GM23338 (cell line): ENCODE data around the gene KCNJ16. TPM values are rescaled to one million over a fixed set of nuclear protein-coding genes. Genes with fewer than 3 reads are reported as not detected.

Experiments used
- ATAC-seq: fragments of 200-7000 bp; cut with Tn5 transposase; 3 replicates; pipeline ENCODE4 v1.9.1; 2020
- DNase-seq: peaks from one replicate; pipeline ENCODE4 v3.0.0-alpha.2; 2015; ENCODE audit warnings: low spot score
- H2AFZ ChIP-seq: fragments of 200-600 bp; sonication (generic); 2 replicates; pipeline ENCODE4 v1.8.0; 2016; ENCODE audit warnings: antibody characterized with exemption, mild to moderate bottlenecking, moderate library complexity
- H3F3A ChIP-seq: fragments of 200-600 bp; sonication (generic); replicated peaks from 2 replicates; pipeline ENCODE4 v1.8.0; 2017; ENCODE audit warnings: antibody characterized with exemption, mixed run types, low read depth
- H3K27ac ChIP-seq: fragments of 200-600 bp; sonication (generic); 2 replicates; pipeline ENCODE4 v1.6.1; 2016; ENCODE audit warnings: low read depth
- H3K27me3 ChIP-seq: fragments of 200-600 bp; sonication (generic); 2 replicates; pipeline ENCODE4 v1.8.0; 2016; ENCODE audit warnings: mild to moderate bottlenecking, mixed run types, moderate library complexity; ENCODE audit not compliant: insufficient read depth
- H3K36me3 ChIP-seq: fragments of 200-600 bp; sonication (generic); 2 replicates; pipeline ENCODE4 v1.8.0; 2016; ENCODE audit warnings: mild to moderate bottlenecking; ENCODE audit not compliant: insufficient read depth
- H3K4me1 ChIP-seq: fragments of 200-600 bp; sonication (generic); 2 replicates; pipeline ENCODE4 v1.8.0; 2016; ENCODE audit warnings: mild to moderate bottlenecking, moderate library complexity; ENCODE audit not compliant: insufficient read depth
- H3K4me2 ChIP-seq: fragments of 200-600 bp; sonication (generic); 2 replicates; pipeline ENCODE4 v1.7.1; 2017; ENCODE audit warnings: mixed run types
- H3K4me3 ChIP-seq: fragments of 200-600 bp; sonication (generic); 2 replicates; pipeline ENCODE4 v1.6.1; 2016; ENCODE audit warnings: mixed run types
- H3K79me2 ChIP-seq: fragments of 200-600 bp; sonication (generic); replicated peaks from 2 replicates; pipeline ENCODE4 v1.8.0; 2017; ENCODE audit warnings: mild to moderate bottlenecking; ENCODE audit not compliant: insufficient read depth
- H3K9me2 ChIP-seq: fragments of 200-600 bp; sonication (generic); 2 replicates; pipeline ENCODE4 v1.8.0; 2017; ENCODE audit not compliant: insufficient read depth
- H4K20me1 ChIP-seq: fragments of 200-600 bp; sonication (generic); replicated peaks from 2 replicates; pipeline ENCODE4 v1.8.0; 2017; ENCODE audit warnings: mild to moderate bottlenecking; ENCODE audit not compliant: insufficient read depth
- H3K27ac Mint-ChIP-seq: 2 replicates; pipeline ENCODE4 v1.8.0; 2020; ENCODE audit warnings: inconsistent platforms, mild to moderate bottlenecking, moderate library complexity, mixed read lengths
- H3K27me3 Mint-ChIP-seq: 3 replicates; pipeline ENCODE4 v1.8.0; 2022; ENCODE audit warnings: low read depth, mild to moderate bottlenecking, moderate library complexity, mixed read lengths, inconsistent platforms; ENCODE audit not compliant: insufficient read depth, poor library complexity
- H3K36me3 Mint-ChIP-seq: 3 replicates; pipeline ENCODE4 v1.8.0; 2021; ENCODE audit warnings: low read depth, mild to moderate bottlenecking, inconsistent platforms, moderate library complexity, mixed read lengths
- H3K4me1 Mint-ChIP-seq: 3 replicates; pipeline ENCODE4 v1.8.0; 2020; ENCODE audit warnings: mild to moderate bottlenecking, inconsistent platforms, mixed read lengths
- H3K4me3 Mint-ChIP-seq: 3 replicates; pipeline ENCODE4 v1.8.0; 2021; ENCODE audit warnings: moderate library complexity, mild to moderate bottlenecking, inconsistent platforms, mixed read lengths
- H3K9me3 Mint-ChIP-seq: 3 replicates; pipeline ENCODE4 v1.8.0; 2020; ENCODE audit warnings: moderate library complexity, mild to moderate bottlenecking, inconsistent platforms, mixed read lengths
- CREB1 ChIP-seq: fragments of 250-450 bp; sonication (Bioruptor Pico); IDR thresholded peaks from 2 replicates; pipeline ENCODE4 v1.5.0; 2020; ENCODE audit warnings: low read depth, mild to moderate bottlenecking, moderate library complexity
- CTCF ChIP-seq, 2 experiments: fragments of 200-600 bp in 1 of 2; sonication (generic) in 1 of 2; conservative IDR thresholded peaks; 2 replicates each; pipeline versions ENCODE4 v1.5.1 to v1.6.1; 2016 to 2017; ENCODE audit warnings: antibody characterized with exemption in 2 of 2, low read depth in 2 of 2, mild to moderate bottlenecking in 2 of 2, moderate library complexity in 1 of 2
- EZH2phosphoT487 ChIP-seq: fragments of 200-600 bp; sonication (generic); IDR thresholded peaks from one replicate; pipeline ENCODE4 v1.8.1; 2018; ENCODE audit warnings: antibody characterized with exemption; ENCODE audit not compliant: unreplicated experiment
- JUNB ChIP-seq: IDR thresholded peaks from one replicate; pipeline ENCODE4 v1.6.1; 2016; ENCODE audit warnings: antibody characterized with exemption; ENCODE audit not compliant: unreplicated experiment
- NANOG ChIP-seq: IDR thresholded peaks from 2 replicates; pipeline ENCODE4 v1.6.1; 2016; ENCODE audit warnings: antibody characterized with exemption, borderline replicate concordance
- STAT1 ChIP-seq: IDR thresholded peaks from one replicate; pipeline ENCODE4 v1.6.1; 2016; ENCODE audit warnings: antibody characterized with exemption; ENCODE audit not compliant: unreplicated experiment
- ZNF462 ChIP-seq: fragments of 250-450 bp; sonication (Bioruptor Pico); IDR thresholded peaks from 2 replicates; pipeline ENCODE4 v1.5.0; 2020; ENCODE audit warnings: mild to moderate bottlenecking, moderate library complexity
- polyA plus RNA-seq: library from polyadenylated mRNA; unstranded; fragments of >200 nt; fragmentation: Nextera tagmentation; extraction: Ambion mirVana; gene quantifications from 2 replicates; pipeline ENCODE4 v1.2.1, GENCODE V29; 2016
- total RNA-seq: library from RNA; depleted of rRNA; stranded (reverse); fragments of >200 nt; shearing (Covaris generic); gene quantifications from 2 replicates; pipeline ENCODE4 v1.2.3, GENCODE V29; 2014

Gene KCNJ16
- total and polyA plus RNA-seq, 2 experiments from 2014 or later: not detected

GRCh38 chr17:70059649-70060048 lies 15.4 kb upstream of the KCNJ16 start:
- no peak for DNase-seq
- no peaks in the 10 kb centered on the region for H4K20me1 ChIP-seq
- H3K27ac Mint-ChIP-seq: no peak overlapping the region
- H3K27me3 Mint-ChIP-seq: no peaks in the 10 kb centered on the region
- H3K36me3 Mint-ChIP-seq: no peaks in the 10 kb centered on the region
- no peak overlapping the region for H3K27ac ChIP-seq
- no peaks in the 10 kb centered on the region for H3K79me2 ChIP-seq
- no peak overlapping the region for H3K4me2 ChIP-seq
- H3K9me3 Mint-ChIP-seq: no peaks in the 10 kb centered on the region
- TF ChIP-seq JUNB (no peak), CREB1 (CRISPR knock-in tag) (no peak), ZNF462 (CRISPR knock-in tag) (no peak)
- H3K4me1 ChIP-seq: peaks cover 9% of the 10 kb centered on the region; the same call in 1 of the 2 replicates
- H3F3A ChIP-seq: no peaks in the 10 kb centered on the region
- no peak overlapping the region for H2AFZ ChIP-seq
- no peaks in the 10 kb centered on the region for H3K36me3 ChIP-seq
- no peak for ATAC-seq
- no peaks in the 10 kb centered on the region for H3K9me2 ChIP-seq
- H3K4me3 ChIP-seq: no peak overlapping the region
- peaks cover 12% of the 10 kb centered on the region for H3K4me1 Mint-ChIP-seq
- no peaks in the 10 kb centered on the region for H3K27me3 ChIP-seq
- H3K4me3 Mint-ChIP-seq: no peak overlapping the region

GRCh38 chr17:70060415-70060814 lies 14.6 kb upstream of the KCNJ16 start:
- no peaks in the 10 kb centered on the region for H3F3A ChIP-seq
- H3K4me1 ChIP-seq: 0 out of 2 replicates have a peak, but pooled peaks cover 2% of the 10 kb centered on the region
- no peaks in the 10 kb centered on the region for H3K36me3 ChIP-seq
- H3K9me2 ChIP-seq: no peaks in the 10 kb centered on the region
- H4K20me1 ChIP-seq: no peaks in the 10 kb centered on the region
- Mint-ChIP-seq H3K4me1 (peaks cover 9% of the 10 kb centered on the region), H3K4me3 (no peak overlapping the region), H3K27ac (no peak overlapping the region), H3K27me3 (no peaks in the 10 kb centered on the region), H3K36me3 (no peaks in the 10 kb centered on the region), H3K9me3 (no peaks in the 10 kb centered on the region)
- no peaks in the 10 kb centered on the region for H3K27me3 ChIP-seq
- no peak overlapping the region for H3K4me3 ChIP-seq
- no peak overlapping the region for H3K27ac ChIP-seq
- no peak overlapping the region for H2AFZ ChIP-seq
- no peaks in the 10 kb centered on the region for H3K79me2 ChIP-seq
- DNase-seq: no peak
- ATAC-seq: no peak
- no peak overlapping the region for H3K4me2 ChIP-seq
- TF ChIP-seq EZH2phosphoT487: no peak
- TF ChIP-seq NANOG: no peak
- TF ChIP-seq CREB1 (CRISPR knock-in tag): no peak
- no peak for TF ChIP-seq CTCF (conservative IDR thresholded peaks at IDR 0.05; ENCODE audit: low read depth in 2 of 2)
- TF ChIP-seq JUNB: no peak
- no peak for TF ChIP-seq STAT1
